Measurements from ENCODE around the gene SUMF1.

SUMF1 gene

GRCh38 chr3:4341336-4341675 is 125.8 kb downstream of the SUMF1 start:
- Histone ChIP-seq H3K4me3 (no peak overlapping the region), H3K27ac (peak overlapping the region; percentile 56 to 77), H3K36me3 (no peaks in the 10 kb centered on the region), H3K9me3 (no peaks in the 10 kb centered on the region), H3K27me3 (no peaks in the 10 kb centered on the region), H3K4me1 (peaks cover 0 to 41% (median 21%) of the 10 kb centered on the region in 4 donors)
- no peak for DNase-seq
- TF ChIP-seq CTCF (IDR thresholded peaks at IDR 0.05): no peak
- intact Hi-C loops (cut with DNase I; ENCODE audit: low total_unique reads): no loop called here

DNA sequence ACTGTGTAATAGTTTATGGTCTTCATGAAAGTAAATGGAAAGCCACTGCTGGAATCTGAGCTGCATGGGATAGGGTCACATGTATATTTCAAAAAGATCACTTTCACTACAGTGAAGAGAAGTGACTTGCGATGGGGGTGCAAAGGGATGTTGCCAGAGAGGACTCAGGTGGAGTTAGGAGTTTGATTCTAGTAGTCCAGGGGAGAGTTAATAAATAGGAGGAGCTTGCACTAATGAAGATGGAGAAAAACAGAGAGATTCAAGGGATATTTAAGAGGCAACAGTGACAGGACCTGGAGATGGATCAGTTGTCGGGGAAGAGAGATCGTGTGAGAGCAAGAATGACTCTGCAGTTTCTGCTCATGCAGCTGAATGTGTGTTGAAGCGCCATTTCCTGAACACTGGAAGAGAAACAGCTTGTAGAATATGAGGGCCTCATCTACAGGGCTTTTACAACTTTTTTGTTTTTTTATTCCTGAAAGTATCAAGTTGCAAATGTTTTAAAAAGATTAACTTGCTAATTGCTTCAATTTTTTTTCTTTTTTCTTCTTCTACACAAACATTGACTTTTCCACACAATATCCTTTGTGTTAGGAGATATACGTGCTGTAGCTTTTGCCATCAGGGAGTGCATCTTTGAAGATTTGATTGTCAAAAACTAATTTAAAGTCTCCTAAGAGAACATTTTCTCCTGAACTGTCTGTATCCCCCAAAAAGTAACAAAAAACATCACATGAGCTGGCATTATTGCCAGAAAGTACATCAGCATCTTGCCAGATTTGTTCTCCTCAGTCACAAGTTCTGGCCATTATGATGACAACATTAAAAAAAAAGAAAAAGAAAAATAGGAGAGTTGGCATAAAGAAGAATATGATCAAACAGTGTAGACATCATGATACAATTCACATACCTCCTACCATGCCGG is 126.4 kb downstream of the SUMF1 start:
- Histone ChIP-seq H3K4me3 (no peak overlapping the region), H3K4me1 (peaks cover 0 to 41% (median 21%) of the 10 kb centered on the region in 4 donors), H3K9me3 (no peaks in the 10 kb centered on the region), H3K36me3 (no peaks in the 10 kb centered on the region), H3K27me3 (no peaks in the 10 kb centered on the region), H3K27ac (peak overlapping the region; percentile 56 to 77)
- TF ChIP-seq CTCF (IDR thresholded peaks at IDR 0.05): no peak
- intact Hi-C loops (cut with DNase I; ENCODE audit: low total_unique reads): no loop called here
- DNase-seq: no peak

GRCh38 chr3:4340077-4340410 is 127.0 kb downstream of the SUMF1 start:
- Histone ChIP-seq H3K36me3 (no peaks in the 10 kb centered on the region), H3K27me3 (no peaks in the 10 kb centered on the region), H3K27ac (peak overlapping the region; percentile 56 to 77), H3K4me1 (peaks cover 0 to 41% (median 21%) of the 10 kb centered on the region in 4 donors), H3K9me3 (no peaks in the 10 kb centered on the region), H3K4me3 (no peak overlapping the region)
- intact Hi-C loops (cut with DNase I; ENCODE audit: low total_unique reads): no loop called here
- DNase-seq: no peak
- no peak for TF ChIP-seq CTCF (IDR thresholded peaks at IDR 0.05)

DNA sequence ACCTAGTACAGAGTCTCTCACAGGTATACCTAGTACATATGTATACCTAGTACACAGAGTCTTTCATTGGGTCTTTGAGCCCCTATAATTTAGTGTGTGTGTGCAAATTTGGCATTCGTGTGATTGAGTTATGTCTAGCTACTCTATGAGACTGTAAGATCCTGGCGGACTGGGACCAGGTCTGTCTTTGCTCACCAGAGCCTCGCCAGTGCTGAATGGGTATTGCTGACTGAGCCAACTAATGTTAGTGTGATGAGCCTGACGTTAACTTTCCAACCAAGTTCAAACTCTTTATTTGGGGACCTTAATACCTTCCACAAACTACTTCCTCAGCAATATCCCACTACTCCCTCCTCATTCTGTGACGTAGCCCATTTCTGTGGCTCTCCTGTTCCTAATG is 128.3 kb downstream of the SUMF1 start:
- Histone ChIP-seq H3K9me3 (no peaks in the 10 kb centered on the region), H3K4me1 (peaks cover 0 to 41% (median 21%) of the 10 kb centered on the region in 4 donors), H3K27me3 (no peaks in the 10 kb centered on the region), H3K4me3 (no peak overlapping the region), H3K27ac (peak overlapping the region in 1 of 2 donors; percentile 77), H3K36me3 (no peaks in the 10 kb centered on the region)
- intact Hi-C loops (cut with DNase I; ENCODE audit: low total_unique reads): no loop called here
- TF ChIP-seq CTCF (IDR thresholded peaks at IDR 0.05): no peak
- DNase-seq: no peak

GRCh38 chr3:4336850-4337546 is 130.1 kb downstream of the SUMF1 start:
- TF ChIP-seq CTCF (IDR thresholded peaks at IDR 0.05): no peak

More at GRCh38 chr3:4336850-4337546, 130.1 kb downstream of the SUMF1 start:
- no peak for DNase-seq
- H3K27me3 ChIP-seq: no peaks in the 10 kb centered on the region
- intact Hi-C loops (cut with DNase I; ENCODE audit: low total_unique reads): no loop called here
- H3K9me3 ChIP-seq: no peaks in the 10 kb centered on the region
- H3K36me3 ChIP-seq: no peaks in the 10 kb centered on the region
- peaks cover 0 to 34% (median 21%) of the 10 kb centered on the region in 4 donors for H3K4me1 ChIP-seq
- H3K27ac ChIP-seq: peak overlapping the region; percentile 3 to 33
- H3K4me3 ChIP-seq: no peak overlapping the region
